Loucy (cell line): ENCODE data around the gene HTR2A.

Source experiments
- EZH2phosphoT487 ChIP-seq: fragments of 200-600 bp; IDR thresholded peaks from 2 replicates; pipeline ENCODE4 v1.6.1; 2018; ENCODE audit warnings: antibody characterized with exemption, mild to moderate bottlenecking, moderate library complexity, borderline replicate concordance
- TF ChIP-seq, protein P1 (sequence below): fragments of 200-600 bp; sonication (generic); conservative IDR thresholded peaks from 2 replicates; pipeline ENCODE4 v1.5.1; 2014; ENCODE audit warnings: mild to moderate bottlenecking, antibody characterized with exemption, low read length

DNA sequence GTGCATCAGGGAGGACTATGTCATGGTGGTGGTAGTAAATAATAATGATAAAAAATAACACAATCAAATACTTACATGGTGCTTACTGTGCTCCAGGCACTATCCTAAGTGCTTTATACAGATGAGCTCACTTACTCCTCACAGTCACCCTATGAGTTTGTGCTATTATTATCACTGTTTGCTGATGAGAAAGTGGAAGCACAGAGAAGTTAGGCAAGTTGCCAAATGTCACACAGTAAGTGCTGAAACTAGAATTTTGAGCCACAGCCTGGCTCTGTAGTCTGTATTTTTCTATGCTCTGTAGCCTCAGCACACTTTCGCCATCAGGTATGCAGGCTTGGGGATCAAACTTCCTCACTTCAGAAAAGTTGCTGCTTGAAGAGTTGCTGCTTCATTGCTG is 46.6 kb downstream of the HTR2A start:
- TF ChIP-seq, protein P1, sequence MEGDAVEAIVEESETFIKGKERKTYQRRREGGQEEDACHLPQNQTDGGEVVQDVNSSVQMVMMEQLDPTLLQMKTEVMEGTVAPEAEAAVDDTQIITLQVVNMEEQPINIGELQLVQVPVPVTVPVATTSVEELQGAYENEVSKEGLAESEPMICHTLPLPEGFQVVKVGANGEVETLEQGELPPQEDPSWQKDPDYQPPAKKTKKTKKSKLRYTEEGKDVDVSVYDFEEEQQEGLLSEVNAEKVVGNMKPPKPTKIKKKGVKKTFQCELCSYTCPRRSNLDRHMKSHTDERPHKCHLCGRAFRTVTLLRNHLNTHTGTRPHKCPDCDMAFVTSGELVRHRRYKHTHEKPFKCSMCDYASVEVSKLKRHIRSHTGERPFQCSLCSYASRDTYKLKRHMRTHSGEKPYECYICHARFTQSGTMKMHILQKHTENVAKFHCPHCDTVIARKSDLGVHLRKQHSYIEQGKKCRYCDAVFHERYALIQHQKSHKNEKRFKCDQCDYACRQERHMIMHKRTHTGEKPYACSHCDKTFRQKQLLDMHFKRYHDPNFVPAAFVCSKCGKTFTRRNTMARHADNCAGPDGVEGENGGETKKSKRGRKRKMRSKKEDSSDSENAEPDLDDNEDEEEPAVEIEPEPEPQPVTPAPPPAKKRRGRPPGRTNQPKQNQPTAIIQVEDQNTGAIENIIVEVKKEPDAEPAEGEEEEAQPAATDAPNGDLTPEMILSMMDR = no peak
- TF ChIP-seq EZH2phosphoT487 = no peak
